ENCODE measurements around the gene ALKBH6.

Gene ALKBH6

GRCh38 chr19:35959968-35960320 is 54.1 kb downstream of the ALKBH6 start:
- TF ChIP-seq EZH2phosphoT487 (IDR thresholded peaks at IDR 0.05; ENCODE audit: low read depth) (no peak), CTCF (IDR thresholded peaks at IDR 0.05; ENCODE audit: low read depth, low read length) (no peak)
- Histone ChIP-seq H2AFZ (ENCODE audit: low read depth, low read length) (no peak overlapping the region), H4K20me1 (ENCODE audit: insufficient read depth, low read length) (no peaks in the 10 kb centered on the region), H3K4me1 (ENCODE audit: low read length) (no peaks in the 10 kb centered on the region), H3K9me3 (ENCODE audit: insufficient read depth, low read length) (no peaks in the 10 kb centered on the region), H3K27ac (ENCODE audit: low read length) (no peak overlapping the region), H3K4me3 (ENCODE audit: low read length) (no peak overlapping the region), H3K4me2 (ENCODE audit: low read length) (no peak overlapping the region), H3K79me2 (ENCODE audit: low read length) (no peaks in the 10 kb centered on the region), H3K27me3 (ENCODE audit: low read depth, low read length) (no peaks in the 10 kb centered on the region), H3K36me3 (replicated peaks; ENCODE audit: low read depth, low read length) (no peaks in the 10 kb centered on the region), H3K9ac (ENCODE audit: low read length) (no peak overlapping the region)

Data from OCI-LY3 (cell line).